CD4-positive, alpha-beta T cell (primary cell): ENCODE results near the gene ITPR3. TPM values are rescaled to one million over a fixed set of nuclear protein-coding genes. Genes with fewer than 3 reads are reported as not detected.

ENCODE experiments used
- ATAC-seq: fragments of 200-7000 bp; cut with Tn5 transposase; one replicate; pipeline ENCODE4 v1.10.0; 2022; ENCODE audit warnings: mild to moderate bottlenecking; ENCODE audit not compliant: poor library complexity
- CTCF ChIA-PET: fragments of 350-600 bp; sonication (Branson Sonifier 250); formaldehyde crosslinking; loops from one replicate; lab custom pipeline; 2021; ENCODE audit warnings: antibody characterized with exemption, inconsistent platforms; lab: Charles Lee
- POLR2A ChIA-PET: fragments of 350-600 bp; sonication (Branson Sonifier 250); formaldehyde crosslinking; loops from one replicate; lab custom pipeline; 2021; ENCODE audit warnings: antibody characterized with exemption, inconsistent platforms; lab: Charles Lee
- DNase-seq, 14 experiments: peaks; one replicate each; pipeline ENCODE4 v3.0.0-alpha.2; 2013 to 2020; ENCODE audit warnings: mixed read lengths in 2 of 14
- H3K27ac ChIP-seq, 2 donors: one replicate each; pipeline versions ENCODE4 v1.5.1 to v1.7.0; 2013; ENCODE audit warnings: low read length in 2 of 2, low read depth in 1 of 2, mild to moderate bottlenecking in 1 of 2
- H3K27me3 ChIP-seq, 2 experiments: 1 replicate in 1 of 2; 2 replicates in 1 of 2; pipeline versions ENCODE4 v1.6.1 to v1.7.0; 2013; ENCODE audit warnings: low read length in 2 of 2, control low read depth in 1 of 2, mild to moderate bottlenecking in 1 of 2, moderate library complexity in 1 of 2; ENCODE audit not compliant: insufficient read depth in 2 of 2, control insufficient read depth in 1 of 2
- H3K36me3 ChIP-seq: one replicate; pipeline ENCODE4 v1.6.1; 2013; ENCODE audit warnings: low read length, control low read depth; ENCODE audit not compliant: insufficient read depth
- H3K4me1 ChIP-seq: one replicate; pipeline ENCODE4 v1.6.1; 2013; ENCODE audit warnings: low read length, control low read depth; ENCODE audit not compliant: insufficient read depth
- H3K4me3 ChIP-seq: one replicate; pipeline ENCODE4 v1.5.1; 2013; ENCODE audit warnings: mild to moderate bottlenecking, low read length, moderate library complexity
- H3K9me3 ChIP-seq, 2 experiments: 1 replicate in 1 of 2; 2 replicates in 1 of 2; pipeline versions ENCODE4 v1.6.1 to v1.7.0; 2013; ENCODE audit warnings: low read length in 2 of 2, mild to moderate bottlenecking in 2 of 2, control low read depth in 1 of 2, moderate library complexity in 1 of 2; ENCODE audit not compliant: control insufficient read depth in 1 of 2, insufficient read depth in 1 of 2
- H3K27ac Mint-ChIP-seq: one replicate; pipeline ENCODE4 v1.8.0; 2020; ENCODE audit warnings: mixed read lengths
- H3K27me3 Mint-ChIP-seq: one replicate; pipeline ENCODE4 v1.8.0; 2021; ENCODE audit warnings: mixed read lengths
- H3K36me3 Mint-ChIP-seq: one replicate; pipeline ENCODE4 v1.8.0; 2021; ENCODE audit warnings: low read depth, mixed read lengths
- H3K4me1 Mint-ChIP-seq: one replicate; pipeline ENCODE4 v1.8.0; 2021; ENCODE audit warnings: low read depth, mixed read lengths
- H3K4me3 Mint-ChIP-seq: one replicate; pipeline ENCODE4 v1.8.0; 2020; ENCODE audit warnings: mild to moderate bottlenecking, mixed read lengths
- H3K9me3 Mint-ChIP-seq: one replicate; pipeline ENCODE4 v1.8.0; 2020; ENCODE audit warnings: mixed read lengths
- intact Hi-C, 2 experiments: fragments of 100-400 bp; cut with DNase I in 1 of 2; cut with micrococcal nuclease in 1 of 2; formaldehyde crosslinking; loops; one replicate each; pipeline versions ENCODE4 v1.15.1 to v1.9.0; 2023 to 2025; cut with DNase I, micrococcal nuclease
- total RNA-seq, 174 experiments: library from RNA in 2 of 174; stranded (reverse) in 2 of 174; gene quantifications; one replicate each; pipeline ENCODE4 v1.2.3 and lab custom pipeline; 2021 to 2026
- TF ChIP-seq, protein P1 (sequence below): fragments of 200-600 bp; IDR thresholded peaks from one replicate; pipeline ENCODE4 v1.8.0; 2022; ENCODE audit warnings: antibody characterized with exemption, mild to moderate bottlenecking

Gene ITPR3
- total RNA-seq, 2 experiments from 2014 or later, result 44.5 to 45.5 TPM

- no peak overlapping the region for H3K4me3 Mint-ChIP-seq
- DNase-seq (no peak), ATAC-seq (no peak)
- H3K27me3 Mint-ChIP-seq, result peaks cover 4% of the 10 kb centered on the region
- H3K36me3 Mint-ChIP-seq, result no peaks in the 10 kb centered on the region
- H3K4me1 ChIP-seq, result no peaks in the 10 kb centered on the region
- ChIA-PET POLR2A (no interaction called here), CTCF (no interaction called here)
- peaks cover 0 to 2% of the 10 kb centered on the region in 2 experiments for H3K27me3 ChIP-seq
- H3K36me3 ChIP-seq, result no peaks in the 10 kb centered on the region
- H3K4me3 ChIP-seq, result no peak overlapping the region
- intact Hi-C loops, result no loop called here
- no peaks in the 10 kb centered on the region for H3K9me3 Mint-ChIP-seq
- no peak overlapping the region for H3K27ac ChIP-seq
- TF ChIP-seq, protein P1, sequence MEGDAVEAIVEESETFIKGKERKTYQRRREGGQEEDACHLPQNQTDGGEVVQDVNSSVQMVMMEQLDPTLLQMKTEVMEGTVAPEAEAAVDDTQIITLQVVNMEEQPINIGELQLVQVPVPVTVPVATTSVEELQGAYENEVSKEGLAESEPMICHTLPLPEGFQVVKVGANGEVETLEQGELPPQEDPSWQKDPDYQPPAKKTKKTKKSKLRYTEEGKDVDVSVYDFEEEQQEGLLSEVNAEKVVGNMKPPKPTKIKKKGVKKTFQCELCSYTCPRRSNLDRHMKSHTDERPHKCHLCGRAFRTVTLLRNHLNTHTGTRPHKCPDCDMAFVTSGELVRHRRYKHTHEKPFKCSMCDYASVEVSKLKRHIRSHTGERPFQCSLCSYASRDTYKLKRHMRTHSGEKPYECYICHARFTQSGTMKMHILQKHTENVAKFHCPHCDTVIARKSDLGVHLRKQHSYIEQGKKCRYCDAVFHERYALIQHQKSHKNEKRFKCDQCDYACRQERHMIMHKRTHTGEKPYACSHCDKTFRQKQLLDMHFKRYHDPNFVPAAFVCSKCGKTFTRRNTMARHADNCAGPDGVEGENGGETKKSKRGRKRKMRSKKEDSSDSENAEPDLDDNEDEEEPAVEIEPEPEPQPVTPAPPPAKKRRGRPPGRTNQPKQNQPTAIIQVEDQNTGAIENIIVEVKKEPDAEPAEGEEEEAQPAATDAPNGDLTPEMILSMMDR, result no peak
- H3K4me1 Mint-ChIP-seq, result peaks cover 2% of the 10 kb centered on the region
- H3K27ac Mint-ChIP-seq, result no peak overlapping the region
- no peaks in the 10 kb centered on the region for H3K9me3 ChIP-seq
Observed at GRCh38 chr6:33717934-33718455, 96.9 kb downstream of the ITPR3 start.

- no peak for DNase-seq
- Histone ChIP-seq H3K27ac (no peak overlapping the region), H3K36me3 (no peaks in the 10 kb centered on the region), H3K9me3 (no peaks in the 10 kb centered on the region), H3K27me3 (peaks cover 0 to 2% of the 10 kb centered on the region in 2 experiments), H3K4me3 (no peak overlapping the region), H3K4me1 (peaks cover 3% of the 10 kb centered on the region)
- H3K4me1 Mint-ChIP-seq, result peaks cover 9% of the 10 kb centered on the region
- ChIA-PET POLR2A (no interaction called here), CTCF (no interaction called here)
- H3K4me3 Mint-ChIP-seq, result no peak overlapping the region
- intact Hi-C loops, result no loop called here
- H3K27ac Mint-ChIP-seq, result no peak overlapping the region
- H3K27me3 Mint-ChIP-seq, result peaks cover 4% of the 10 kb centered on the region
- TF ChIP-seq, protein P1, result no peak
- no peak for ATAC-seq
- H3K9me3 Mint-ChIP-seq, result no peaks in the 10 kb centered on the region
- H3K36me3 Mint-ChIP-seq, result no peaks in the 10 kb centered on the region
Observed at GRCh38 chr6:33718713-33719112, 97.6 kb downstream of the ITPR3 start.

DNA sequence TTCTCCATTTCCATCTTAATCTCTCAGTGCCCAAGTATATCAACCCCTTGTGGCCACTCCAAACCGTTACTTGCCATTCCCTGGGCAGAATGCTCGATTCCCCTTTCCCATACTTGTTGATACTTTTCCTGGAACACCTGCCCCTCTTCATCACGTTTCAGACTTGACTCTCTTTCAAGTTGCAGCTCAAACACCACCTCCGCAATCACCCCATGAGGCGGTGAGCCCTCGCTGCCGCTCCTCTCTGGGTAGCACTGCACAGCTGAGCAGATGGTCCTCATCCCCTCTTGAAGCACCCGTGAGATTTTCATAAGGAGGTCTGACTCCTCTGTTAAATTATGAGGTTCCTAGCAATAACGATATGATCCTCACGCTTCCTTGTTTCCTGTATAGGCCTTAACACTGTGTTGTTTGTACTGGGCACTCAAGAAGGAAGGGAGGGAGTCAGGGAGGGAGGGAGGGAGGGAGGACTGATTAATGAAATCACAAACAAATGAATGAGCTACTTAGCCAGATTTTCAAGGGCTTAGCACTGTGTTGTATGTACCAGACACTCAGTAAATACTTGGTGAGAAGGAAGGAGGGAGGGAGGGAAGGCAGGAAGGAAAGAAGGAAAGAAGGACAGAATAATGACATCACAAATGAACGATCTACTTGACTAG, 98.3 kb downstream of the ITPR3 start:
- Histone ChIP-seq H3K36me3 (no peaks in the 10 kb centered on the region), H3K27me3 (peaks cover 0 to 2% of the 10 kb centered on the region in 2 experiments), H3K27ac (no peak overlapping the region), H3K4me1 (peaks cover 10% of the 10 kb centered on the region), H3K9me3 (no peaks in the 10 kb centered on the region), H3K4me3 (no peak overlapping the region)
- ChIA-PET CTCF (interaction anchor here (1.6 kb wide), 1 partner anchor 8 kb away, joined by 4 read pairs; the partner anchor contains the start of gene UQCC2), POLR2A (no interaction called here)
- no peak for ATAC-seq
- intact Hi-C loops, result no loop called here
- no peaks in the 10 kb centered on the region for H3K9me3 Mint-ChIP-seq
- TF ChIP-seq, protein P1, result no peak
- H3K36me3 Mint-ChIP-seq, result no peaks in the 10 kb centered on the region
- peaks cover 17% of the 10 kb centered on the region for H3K4me1 Mint-ChIP-seq
- peaks cover 4% of the 10 kb centered on the region for H3K27me3 Mint-ChIP-seq
- no peak overlapping the region for H3K4me3 Mint-ChIP-seq
- H3K27ac Mint-ChIP-seq, result no peak overlapping the region
- no peak for DNase-seq
